ENCODE results near the gene PAQR4. TPM values are rescaled to one million over a fixed set of nuclear protein-coding genes. Genes with fewer than 3 reads are reported as not detected.
A peak's percentile ranks its signal among the peaks of the same experiment; 100 is the strongest.

Gene PAQR4
- total and polyA plus RNA-seq, 2 of the 13 experiments (the other 11 are each of a cell fraction or from before 2014, with no cell fraction given), result 15.9 to 24.8 TPM

DNA sequence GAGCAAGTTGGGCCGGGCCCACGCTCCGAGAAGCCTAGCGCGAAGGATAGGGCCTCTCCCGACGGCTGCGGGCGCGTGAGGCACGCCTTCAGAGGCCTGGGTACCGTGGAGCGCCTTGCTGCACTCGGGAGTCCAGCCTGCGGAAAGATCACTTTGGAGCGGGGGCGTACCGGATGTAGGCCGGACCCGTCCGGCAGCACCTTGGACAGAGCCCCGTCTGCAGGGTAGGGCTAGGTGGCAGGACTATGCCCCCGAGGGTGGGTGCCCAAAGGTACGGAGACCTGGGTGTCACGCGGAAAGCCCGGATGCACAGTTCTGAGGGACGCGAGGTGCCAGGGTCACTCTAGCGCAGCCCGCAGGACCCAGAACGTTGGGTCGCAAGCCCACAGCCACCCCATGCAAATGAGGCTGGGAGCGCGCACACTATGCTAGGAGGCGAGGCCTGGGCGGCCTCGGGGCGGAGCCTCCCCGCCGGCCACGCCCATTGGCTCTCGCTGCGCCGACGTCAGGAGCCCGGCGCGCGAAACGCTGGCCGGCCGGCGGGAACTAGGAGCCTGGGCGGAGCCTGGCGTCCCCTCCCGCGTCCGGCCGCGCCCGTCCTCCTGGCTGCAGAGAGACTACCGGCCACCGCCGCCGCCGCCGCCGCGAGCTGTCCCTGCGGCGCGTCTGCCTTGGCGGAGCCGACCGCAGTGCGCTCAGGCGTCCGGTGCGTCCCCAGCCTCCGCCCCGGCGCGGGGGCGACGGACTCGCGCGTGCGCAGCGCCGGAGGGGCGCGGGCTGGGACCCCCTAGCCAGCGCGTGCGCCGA is at the start of gene PAQR4 (continued):
- TF ChIP-seq, protein P1, sequence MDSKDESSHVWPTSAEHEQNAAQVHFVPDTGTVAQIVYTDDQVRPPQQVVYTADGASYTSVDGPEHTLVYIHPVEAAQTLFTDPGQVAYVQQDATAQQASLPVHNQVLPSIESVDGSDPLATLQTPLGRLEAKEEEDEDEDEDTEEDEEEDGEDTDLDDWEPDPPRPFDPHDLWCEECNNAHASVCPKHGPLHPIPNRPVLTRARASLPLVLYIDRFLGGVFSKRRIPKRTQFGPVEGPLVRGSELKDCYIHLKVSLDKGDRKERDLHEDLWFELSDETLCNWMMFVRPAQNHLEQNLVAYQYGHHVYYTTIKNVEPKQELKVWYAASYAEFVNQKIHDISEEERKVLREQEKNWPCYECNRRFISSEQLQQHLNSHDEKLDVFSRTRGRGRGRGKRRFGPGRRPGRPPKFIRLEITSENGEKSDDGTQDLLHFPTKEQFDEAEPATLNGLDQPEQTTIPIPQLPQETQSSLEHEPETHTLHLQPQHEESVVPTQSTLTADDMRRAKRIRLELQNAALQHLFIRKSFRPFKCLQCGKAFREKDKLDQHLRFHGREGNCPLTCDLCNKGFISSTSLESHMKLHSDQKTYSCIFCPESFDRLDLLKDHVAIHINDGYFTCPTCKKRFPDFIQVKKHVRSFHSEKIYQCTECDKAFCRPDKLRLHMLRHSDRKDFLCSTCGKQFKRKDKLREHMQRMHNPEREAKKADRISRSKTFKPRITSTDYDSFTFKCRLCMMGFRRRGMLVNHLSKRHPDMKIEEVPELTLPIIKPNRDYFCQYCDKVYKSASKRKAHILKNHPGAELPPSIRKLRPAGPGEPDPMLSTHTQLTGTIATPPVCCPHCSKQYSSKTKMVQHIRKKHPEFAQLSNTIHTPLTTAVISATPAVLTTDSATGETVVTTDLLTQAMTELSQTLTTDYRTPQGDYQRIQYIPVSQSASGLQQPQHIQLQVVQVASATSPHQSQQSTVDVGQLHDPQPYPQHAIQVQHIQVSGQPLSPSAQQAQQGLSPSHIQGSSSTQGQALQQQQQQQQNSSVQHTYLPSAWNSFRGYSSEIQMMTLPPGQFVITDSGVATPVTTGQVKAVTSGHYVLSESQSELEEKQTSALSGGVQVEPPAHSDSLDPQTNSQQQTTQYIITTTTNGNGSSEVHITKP (CRISPR knock-in tag; IDR thresholded peaks at IDR 0.05; ENCODE audit: low read depth), result peak; percentile 85; the same call in 1 of the 2 replicates
- TF ChIP-seq, protein P2, sequence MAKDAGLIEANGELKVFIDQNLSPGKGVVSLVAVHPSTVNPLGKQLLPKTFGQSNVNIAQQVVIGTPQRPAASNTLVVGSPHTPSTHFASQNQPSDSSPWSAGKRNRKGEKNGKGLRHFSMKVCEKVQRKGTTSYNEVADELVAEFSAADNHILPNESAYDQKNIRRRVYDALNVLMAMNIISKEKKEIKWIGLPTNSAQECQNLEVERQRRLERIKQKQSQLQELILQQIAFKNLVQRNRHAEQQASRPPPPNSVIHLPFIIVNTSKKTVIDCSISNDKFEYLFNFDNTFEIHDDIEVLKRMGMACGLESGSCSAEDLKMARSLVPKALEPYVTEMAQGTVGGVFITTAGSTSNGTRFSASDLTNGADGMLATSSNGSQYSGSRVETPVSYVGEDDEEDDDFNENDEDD (CRISPR knock-in tag; IDR thresholded peaks at IDR 0.05; ENCODE audit: borderline replicate concordance), result peak; percentile 92
- TF ChIP-seq SYNCRIP (IDR thresholded peaks at IDR 0.05; ENCODE audit: insufficient read depth, low read depth, low read length), result no peak
- TF ChIP-seq, protein P3, sequence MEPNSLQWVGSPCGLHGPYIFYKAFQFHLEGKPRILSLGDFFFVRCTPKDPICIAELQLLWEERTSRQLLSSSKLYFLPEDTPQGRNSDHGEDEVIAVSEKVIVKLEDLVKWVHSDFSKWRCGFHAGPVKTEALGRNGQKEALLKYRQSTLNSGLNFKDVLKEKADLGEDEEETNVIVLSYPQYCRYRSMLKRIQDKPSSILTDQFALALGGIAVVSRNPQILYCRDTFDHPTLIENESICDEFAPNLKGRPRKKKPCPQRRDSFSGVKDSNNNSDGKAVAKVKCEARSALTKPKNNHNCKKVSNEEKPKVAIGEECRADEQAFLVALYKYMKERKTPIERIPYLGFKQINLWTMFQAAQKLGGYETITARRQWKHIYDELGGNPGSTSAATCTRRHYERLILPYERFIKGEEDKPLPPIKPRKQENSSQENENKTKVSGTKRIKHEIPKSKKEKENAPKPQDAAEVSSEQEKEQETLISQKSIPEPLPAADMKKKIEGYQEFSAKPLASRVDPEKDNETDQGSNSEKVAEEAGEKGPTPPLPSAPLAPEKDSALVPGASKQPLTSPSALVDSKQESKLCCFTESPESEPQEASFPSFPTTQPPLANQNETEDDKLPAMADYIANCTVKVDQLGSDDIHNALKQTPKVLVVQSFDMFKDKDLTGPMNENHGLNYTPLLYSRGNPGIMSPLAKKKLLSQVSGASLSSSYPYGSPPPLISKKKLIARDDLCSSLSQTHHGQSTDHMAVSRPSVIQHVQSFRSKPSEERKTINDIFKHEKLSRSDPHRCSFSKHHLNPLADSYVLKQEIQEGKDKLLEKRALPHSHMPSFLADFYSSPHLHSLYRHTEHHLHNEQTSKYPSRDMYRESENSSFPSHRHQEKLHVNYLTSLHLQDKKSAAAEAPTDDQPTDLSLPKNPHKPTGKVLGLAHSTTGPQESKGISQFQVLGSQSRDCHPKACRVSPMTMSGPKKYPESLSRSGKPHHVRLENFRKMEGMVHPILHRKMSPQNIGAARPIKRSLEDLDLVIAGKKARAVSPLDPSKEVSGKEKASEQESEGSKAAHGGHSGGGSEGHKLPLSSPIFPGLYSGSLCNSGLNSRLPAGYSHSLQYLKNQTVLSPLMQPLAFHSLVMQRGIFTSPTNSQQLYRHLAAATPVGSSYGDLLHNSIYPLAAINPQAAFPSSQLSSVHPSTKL (CRISPR knock-in tag; IDR thresholded peaks at IDR 0.05), result peak; percentile 68
- peak; percentile 98 for TF ChIP-seq ZNF333 (CRISPR knock-in tag; IDR thresholded peaks at IDR 0.05; ENCODE audit: borderline replicate concordance)
- 0 out of 2 replicates have a peak, but pooled peaks have one; percentile 82 for TF ChIP-seq PAWR (CRISPR knock-in tag; IDR thresholded peaks at IDR 0.05; ENCODE audit: borderline replicate concordance)
- peak; percentile 55; the same call in 1 of the 2 replicates for TF ChIP-seq FOXJ3 (CRISPR knock-in tag; IDR thresholded peaks at IDR 0.05; ENCODE audit: borderline replicate concordance)
- TF ChIP-seq ZSCAN25 (CRISPR knock-in tag; IDR thresholded peaks at IDR 0.05), result peak; percentile 84
- TF ChIP-seq, protein P4, sequence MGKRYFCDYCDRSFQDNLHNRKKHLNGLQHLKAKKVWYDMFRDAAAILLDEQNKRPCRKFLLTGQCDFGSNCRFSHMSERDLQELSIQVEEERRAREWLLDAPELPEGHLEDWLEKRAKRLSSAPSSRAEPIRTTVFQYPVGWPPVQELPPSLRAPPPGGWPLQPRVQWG (CRISPR knock-in tag; IDR thresholded peaks at IDR 0.05; ENCODE audit: borderline replicate concordance, low read depth), result no peak
- TF ChIP-seq ZMAT3 (CRISPR knock-in tag; conservative IDR thresholded peaks at IDR 0.05), result peak; percentile 95
- TF ChIP-seq FOXM1 (CRISPR knock-in tag; IDR thresholded peaks at IDR 0.05), result no peak
- TF ChIP-seq ZNF143 (CRISPR knock-in tag; IDR thresholded peaks at IDR 0.05), result peak; percentile 47; the same call in 1 of the 2 replicates
- TF ChIP-seq SIX1 (CRISPR knock-in tag; IDR thresholded peaks at IDR 0.05; ENCODE audit: borderline replicate concordance), result peak; percentile 53; the same call in 1 of the 2 replicates
- no peak for TF ChIP-seq NCOA5 (CRISPR knock-in tag; IDR thresholded peaks at IDR 0.05)
- peak; percentile 65 for TF ChIP-seq RBFOX2 (IDR thresholded peaks at IDR 0.05; ENCODE audit: low read depth, low read length)
- TF ChIP-seq SALL1 (CRISPR knock-in tag; IDR thresholded peaks at IDR 0.05), result peak; percentile 99
- TF ChIP-seq PAF1 (CRISPR knock-in tag; IDR thresholded peaks at IDR 0.05), result no peak
- TF ChIP-seq FOXC1 (CRISPR knock-in tag; IDR thresholded peaks at IDR 0.05; ENCODE audit: borderline replicate concordance), result peak; percentile 89; the same call in 1 of the 2 replicates
- TF ChIP-seq, protein P5, sequence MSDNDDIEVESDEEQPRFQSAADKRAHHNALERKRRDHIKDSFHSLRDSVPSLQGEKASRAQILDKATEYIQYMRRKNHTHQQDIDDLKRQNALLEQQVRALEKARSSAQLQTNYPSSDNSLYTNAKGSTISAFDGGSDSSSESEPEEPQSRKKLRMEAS (IDR thresholded peaks at IDR 0.05), result peak; percentile 68
